ENCODE data around the gene NCR3LG1.

The NCR3LG1 gene

DNA sequence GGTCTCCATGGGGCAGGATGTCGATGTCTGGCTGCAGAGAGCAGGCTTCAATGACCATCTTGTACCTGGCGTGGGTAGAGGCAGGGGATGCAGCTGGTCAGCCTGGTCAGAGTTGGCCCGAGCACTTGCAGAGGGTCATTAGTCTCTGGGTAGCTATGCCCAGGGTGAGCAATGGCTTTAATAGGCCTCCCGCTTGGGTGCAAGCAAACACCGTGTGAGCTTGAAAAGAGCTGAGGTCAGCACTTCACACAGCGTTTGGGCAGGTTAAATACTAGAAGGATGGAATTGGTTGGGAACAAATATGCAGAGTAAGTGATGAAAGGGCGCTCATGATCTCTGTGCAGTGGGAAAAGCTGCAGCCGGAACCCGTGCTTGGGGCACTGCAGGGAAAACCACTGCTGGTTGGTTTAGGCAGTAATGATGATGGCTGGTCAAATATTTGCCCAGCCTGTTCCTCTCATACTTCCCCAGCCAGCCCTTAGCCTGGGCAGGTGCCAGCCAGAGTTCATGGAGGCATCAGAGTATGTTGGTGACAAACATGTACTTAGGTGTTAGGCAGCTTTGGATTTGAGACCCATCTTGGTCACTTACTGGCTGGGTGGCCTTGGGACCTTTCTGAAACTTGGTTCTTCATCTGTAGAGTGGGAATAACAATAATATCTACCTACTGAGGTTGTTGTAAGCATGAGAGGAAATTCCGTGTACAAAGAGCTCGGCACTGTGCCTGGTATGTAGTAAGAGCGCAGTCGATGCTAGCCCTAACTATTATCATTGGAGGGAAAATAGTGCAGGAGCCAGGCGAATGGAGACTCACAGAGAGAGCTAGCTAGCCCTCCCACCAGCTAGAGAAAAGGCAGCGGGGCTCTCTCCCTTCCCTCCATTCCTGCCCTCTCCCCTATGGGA is 62.1 kb downstream of the NCR3LG1 start:
- DNase-seq, result no peak

GRCh38 chr11:17414317-17414737 is 62.7 kb downstream of the NCR3LG1 start:
- no peak for DNase-seq

GRCh38 chr11:17414992-17415391 is 63.4 kb downstream of the NCR3LG1 start:
- no peak for DNase-seq

DNA sequence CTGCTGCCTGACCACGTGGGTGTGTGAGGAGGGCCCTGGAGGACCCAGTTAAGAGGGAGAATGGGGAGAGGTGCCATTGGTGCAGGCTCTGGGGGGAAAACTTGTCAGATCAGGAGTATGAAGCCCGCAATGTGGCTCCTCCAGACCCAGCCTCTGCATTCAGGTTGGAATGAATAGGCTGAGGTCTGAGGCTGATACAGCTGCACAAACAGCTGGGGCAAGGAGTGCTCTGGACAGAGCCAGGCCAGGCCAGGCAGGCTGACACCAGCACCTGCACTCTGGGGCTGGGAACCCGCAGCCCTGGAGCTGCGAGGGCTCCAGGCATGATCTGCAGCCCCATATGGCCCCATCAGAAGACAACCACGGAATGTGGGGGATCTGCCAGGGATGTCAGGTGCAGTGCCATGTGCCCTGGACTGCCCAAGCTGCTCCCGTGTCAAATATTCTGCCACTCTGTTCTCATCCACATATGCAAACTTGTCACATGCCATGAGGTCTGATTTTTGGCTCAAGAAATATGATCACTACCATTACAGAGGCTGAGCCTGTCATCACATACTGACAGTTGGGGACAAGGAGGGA is 64.0 kb downstream of the NCR3LG1 start:
- DNase-seq, result no peak

- no peak for DNase-seq
Measured at GRCh38 chr11:17416492-17416891, 64.9 kb downstream of the NCR3LG1 start.

DNA sequence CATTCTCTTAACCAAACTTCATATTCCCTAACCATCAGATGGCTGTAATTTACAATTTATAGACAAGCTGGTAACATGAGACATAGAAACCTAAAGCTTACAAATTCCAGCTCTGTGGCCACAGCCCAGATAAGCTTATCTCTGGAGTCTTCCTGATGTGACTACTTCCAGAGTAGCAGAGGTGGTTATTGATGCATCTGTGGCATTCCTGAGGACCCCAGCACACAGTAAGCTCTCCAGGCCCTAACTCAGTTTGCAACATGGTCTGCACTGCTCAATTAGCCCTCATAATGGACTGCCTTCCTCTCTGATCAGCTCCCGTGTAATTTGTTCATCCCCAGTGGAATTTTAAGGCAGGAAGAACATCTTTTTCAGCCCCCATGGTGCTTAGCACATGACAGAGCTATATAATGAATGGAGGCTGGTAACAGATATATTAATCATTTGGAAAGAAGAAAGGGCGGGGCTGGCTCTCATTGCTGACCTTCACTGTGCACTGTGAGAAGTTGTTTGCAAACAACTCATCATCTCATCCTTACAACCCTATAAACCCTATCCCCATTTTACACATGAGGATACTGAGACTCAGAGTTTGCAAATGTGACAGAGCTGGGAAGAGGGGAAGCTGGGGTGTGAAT is 67.0 kb downstream of the NCR3LG1 start:
- DNase-seq, result no peak

GRCh38 chr11:17421781-17422180 is 70.2 kb downstream of the NCR3LG1 start:
- DNase-seq, result no peak

- DNase-seq, result no peak
Measured at GRCh38 chr11:17423533-17424310, 72.1 kb downstream of the NCR3LG1 start.

GRCh38 chr11:17426233-17426632 is 74.6 kb downstream of the NCR3LG1 start:
- DNase-seq, result peak; percentile 35
